Neural crest cell (in vitro differentiated cells): ENCODE measurements around the gene TAF15. TPM values are rescaled to one million over a fixed set of nuclear protein-coding genes. Genes with fewer than 3 reads are reported as not detected.

Experiments used
- DNase-seq: peaks from one replicate; pipeline ENCODE4 v3.0.0; 2021; ENCODE audit warnings: low read depth, mixed read lengths, low spot score
- H3K27ac Mint-ChIP-seq: one replicate; pipeline ENCODE4 v1.8.0; 2021; ENCODE audit warnings: mild to moderate bottlenecking, mixed read lengths; ENCODE audit not compliant: unreplicated experiment
- H3K27me3 Mint-ChIP-seq: 2 replicates; pipeline ENCODE4 v1.8.0; 2021; ENCODE audit warnings: low read depth, mild to moderate bottlenecking, mixed read lengths
- H3K36me3 Mint-ChIP-seq: 2 replicates; pipeline ENCODE4 v1.8.0; 2021; ENCODE audit warnings: low read depth, mild to moderate bottlenecking, mixed read lengths
- H3K4me1 Mint-ChIP-seq: 2 replicates; pipeline ENCODE4 v1.8.0; 2021; ENCODE audit warnings: mixed read lengths
- H3K4me3 Mint-ChIP-seq: one replicate; pipeline ENCODE4 v1.8.0; 2021; ENCODE audit warnings: mild to moderate bottlenecking, mixed read lengths
- H3K9me3 Mint-ChIP-seq: 2 replicates; pipeline ENCODE4 v1.8.0; 2021; ENCODE audit warnings: mixed read lengths
- CTCF ChIP-seq: fragments of 200-600 bp; sonication (generic); conservative IDR thresholded peaks from 2 replicates; pipeline ENCODE4 v1.5.0; 2021; ENCODE audit warnings: antibody characterized with exemption, mild to moderate bottlenecking
- total RNA-seq: library from RNA; stranded (reverse); gene quantifications from 2 replicates; pipeline ENCODE4 v1.2.1, GENCODE V29; 2021

TAF15 gene
- total RNA-seq, 1 donor from 2014 or later: 300 TPM

GRCh38 chr17:35846055-35846809, 36.9 kb downstream of the TAF15 start:
- Mint-ChIP-seq H3K27me3 (no peaks in the 10 kb centered on the region), H3K4me1 (peaks cover 1% of the 10 kb centered on the region), H3K36me3 (peaks cover 39% of the 10 kb centered on the region), H3K27ac (no peak overlapping the region), H3K4me3 (no peak overlapping the region), H3K9me3 (no peaks in the 10 kb centered on the region)
- no peak for TF ChIP-seq CTCF
- DNase-seq: no peak

DNA sequence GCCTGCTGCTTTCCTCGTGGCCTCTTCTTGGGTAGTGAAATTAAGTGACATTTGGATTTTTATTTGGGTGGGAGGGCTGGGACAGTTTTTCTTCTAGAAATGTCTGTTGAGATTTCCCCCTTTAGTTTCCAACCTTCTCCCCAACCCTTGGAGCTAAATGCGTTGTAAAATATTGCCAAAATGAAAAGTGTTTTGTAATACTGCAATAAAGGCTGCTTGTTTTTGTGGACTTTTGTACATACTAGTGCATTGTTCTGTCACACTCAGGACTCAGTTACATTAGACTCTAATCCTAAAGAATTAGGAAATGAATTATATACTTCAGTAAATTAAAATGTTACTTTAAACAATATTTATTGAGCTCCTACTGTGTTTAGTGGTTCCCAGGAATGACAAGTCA, 37.7 kb downstream of the TAF15 start:
- no peak overlapping the region for H3K27ac Mint-ChIP-seq
- peaks cover 41% of the 10 kb centered on the region for H3K36me3 Mint-ChIP-seq
- no peaks in the 10 kb centered on the region for H3K27me3 Mint-ChIP-seq

DNA sequence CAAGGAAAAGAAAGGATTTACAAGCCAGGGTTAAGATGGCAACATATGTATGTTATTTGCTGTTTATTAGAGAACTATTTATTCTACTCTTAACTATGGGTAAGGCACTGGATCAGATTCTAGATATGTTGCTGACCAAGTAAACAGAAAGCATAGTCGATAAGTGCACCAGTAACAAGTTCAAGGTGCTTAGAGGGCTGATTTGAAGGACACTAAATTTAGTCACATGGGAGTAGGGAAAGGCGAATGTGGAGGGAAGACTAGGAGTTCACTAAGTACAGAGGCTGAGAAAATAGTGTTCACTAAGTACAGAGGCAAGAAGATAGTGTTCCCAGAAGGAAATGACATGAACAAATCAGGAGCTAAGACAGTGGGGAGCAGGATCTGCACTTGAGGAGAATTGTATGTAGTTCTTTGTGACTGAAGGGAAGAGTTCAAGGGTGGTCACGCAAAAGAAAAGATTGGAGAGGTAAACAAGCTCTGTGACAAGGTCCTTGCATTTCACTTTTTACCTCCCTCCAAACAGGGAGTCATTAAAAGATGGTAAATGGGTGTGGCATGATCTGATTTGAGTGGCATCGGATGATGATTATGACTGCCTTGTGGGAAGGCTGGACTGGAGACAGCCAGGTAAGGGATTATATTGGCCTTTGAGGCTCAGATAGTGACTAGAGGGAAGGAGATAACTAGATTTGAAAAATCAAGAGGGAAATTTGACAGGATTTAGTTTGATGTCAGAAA, 38.5 kb downstream of the TAF15 start:
- H3K27ac Mint-ChIP-seq: peak overlapping the region; percentile 8
- H3K4me1 Mint-ChIP-seq: peaks cover 6% of the 10 kb centered on the region
- no peaks in the 10 kb centered on the region for H3K9me3 Mint-ChIP-seq
- no peak for TF ChIP-seq CTCF
- H3K27me3 Mint-ChIP-seq: no peaks in the 10 kb centered on the region
- no peak overlapping the region for H3K4me3 Mint-ChIP-seq
- peaks cover 37% of the 10 kb centered on the region for H3K36me3 Mint-ChIP-seq
- no peak for DNase-seq

More for the DNA sequence above, 37.7 kb downstream of the TAF15 start:
- TF ChIP-seq CTCF: no peak
- Mint-ChIP-seq H3K4me1 (peaks cover 5% of the 10 kb centered on the region), H3K9me3 (no peaks in the 10 kb centered on the region), H3K4me3 (no peak overlapping the region)
- DNase-seq: no peak

DNA sequence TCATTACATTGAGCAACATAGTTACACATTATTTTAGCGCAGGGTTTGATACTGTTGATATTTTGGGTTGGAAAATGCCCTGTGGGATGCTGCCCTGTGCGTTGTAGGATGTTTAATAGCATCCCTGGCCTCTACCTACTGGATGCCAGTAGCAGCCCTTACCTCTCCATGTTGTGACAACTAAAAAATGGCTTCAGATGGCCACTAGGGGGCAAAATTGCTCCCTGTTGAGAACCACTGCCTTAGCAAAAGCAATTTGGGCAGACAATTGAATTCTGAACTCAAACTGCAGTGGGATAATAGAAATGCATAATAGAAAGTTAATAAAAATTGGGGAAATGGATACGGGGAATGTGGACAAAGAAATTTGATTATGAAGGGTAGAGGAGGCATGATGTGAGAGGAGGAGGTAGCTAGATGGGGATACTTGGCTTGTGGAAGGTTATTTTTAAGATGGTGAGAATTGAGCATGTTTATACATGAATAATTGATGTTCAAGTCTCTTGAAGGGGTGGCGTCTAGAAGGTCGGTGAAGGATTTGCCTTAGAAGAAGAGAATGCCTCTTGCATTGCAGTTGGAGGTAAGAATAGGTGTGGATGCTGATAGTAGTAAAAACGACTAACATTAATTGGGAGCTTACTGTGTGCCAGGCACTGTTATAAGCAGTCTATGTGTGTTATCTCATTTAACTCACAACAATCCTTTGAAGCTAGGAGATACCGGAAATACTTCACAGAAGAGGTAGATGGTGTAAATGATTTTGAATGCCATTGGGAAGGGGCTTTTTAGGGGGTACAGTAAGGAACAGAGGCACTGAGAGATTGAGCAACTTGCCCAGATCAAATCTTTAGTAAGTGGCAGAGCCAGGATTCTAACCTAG, 40.4 kb downstream of the TAF15 start:
- peaks cover 15% of the 10 kb centered on the region for H3K4me1 Mint-ChIP-seq
- H3K4me3 Mint-ChIP-seq: no peak overlapping the region
- H3K27me3 Mint-ChIP-seq: no peaks in the 10 kb centered on the region
- H3K9me3 Mint-ChIP-seq: no peaks in the 10 kb centered on the region
- DNase-seq: peak; percentile 41
- peaks cover 33% of the 10 kb centered on the region for H3K36me3 Mint-ChIP-seq
- peak; percentile 85 for TF ChIP-seq CTCF
- no peak overlapping the region for H3K27ac Mint-ChIP-seq

GRCh38 chr17:35855965-35856364, 46.7 kb downstream of the TAF15 start:
- peaks cover 23% of the 10 kb centered on the region for H3K36me3 Mint-ChIP-seq
- no peak overlapping the region for H3K4me3 Mint-ChIP-seq
- H3K27me3 Mint-ChIP-seq: no peaks in the 10 kb centered on the region
- no peak for DNase-seq
- H3K9me3 Mint-ChIP-seq: no peaks in the 10 kb centered on the region
- peaks cover 23% of the 10 kb centered on the region for H3K4me1 Mint-ChIP-seq
- H3K27ac Mint-ChIP-seq: peak overlapping the region; percentile 69
- TF ChIP-seq CTCF: no peak
